ENCODE results near the gene CD180.

Gene CD180

DNA sequence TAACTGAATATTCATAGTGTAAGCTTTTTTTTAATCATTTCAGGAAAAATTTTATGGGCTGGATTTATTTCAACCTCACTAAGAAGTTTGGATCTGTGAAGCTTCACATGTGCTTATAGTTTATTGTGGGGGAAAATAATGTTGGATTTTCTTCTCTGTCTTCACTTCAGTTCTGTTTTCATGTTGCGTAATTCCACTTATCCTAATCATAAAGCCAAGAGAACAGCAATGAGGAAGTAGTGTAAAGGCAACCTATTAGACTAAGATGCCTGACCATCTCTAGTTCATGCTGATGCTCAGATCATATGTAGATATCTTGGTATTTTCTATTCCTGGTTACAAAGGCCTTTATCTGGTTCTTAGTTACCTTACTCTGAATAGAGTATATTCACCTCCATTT, 50.0 kb downstream of the CD180 start:
- no peak overlapping the region for H3K4me3 ChIP-seq (ENCODE audit: low read length in 2 of 2)
- no peak overlapping the region for H3K18ac ChIP-seq (ENCODE audit: low read length)
- DNase-seq (ENCODE audit: low spot score): no peak
- H3K9me3 ChIP-seq (replicated peaks in 1 of 2; ENCODE audit: control insufficient read depth in 2 of 2, insufficient read depth in 1 of 2, low read depth in 1 of 2, low read length in 2 of 2): peaks cover 0 to 2% of the 10 kb centered on the region in 2 donors
- no peak overlapping the region for H3K4me2 ChIP-seq (ENCODE audit: insufficient read depth, low read length, poor library complexity, severe bottlenecking)
- no peak overlapping the region for H2AK5ac ChIP-seq (ENCODE audit: low read depth, low read length)
- no peak overlapping the region for H4K8ac ChIP-seq (ENCODE audit: low read depth, low read length)
- H2AFZ ChIP-seq (ENCODE audit: low read length): no peak overlapping the region
- H3K23ac ChIP-seq (ENCODE audit: low read depth, low read length, poor library complexity): no peak overlapping the region
- no peak overlapping the region for H2BK12ac ChIP-seq (ENCODE audit: low read length)
- H3K14ac ChIP-seq (ENCODE audit: low read length): no peak overlapping the region
- H3K27me3 ChIP-seq (ENCODE audit: control insufficient read depth in 3 of 3, insufficient read depth in 3 of 3, low read depth in 1 of 3, low read length in 3 of 3): no peaks in the 10 kb centered on the region
- no peak overlapping the region for H3K27ac ChIP-seq (replicated peaks; ENCODE audit: low read length)
- no peak overlapping the region for H4K91ac ChIP-seq (ENCODE audit: low read depth, low read length, poor library complexity)
- H2BK15ac ChIP-seq (ENCODE audit: low read length): no peak overlapping the region
- no peak overlapping the region for H3K4ac ChIP-seq (ENCODE audit: low read length)
- no CpG with 5 or more reads among the region's 1 CpG for WGBS, 2 donors (ENCODE audit: extremely low coverage in 2 of 2, insufficient read length in 2 of 2, insufficient replicate concordance in 1 of 2)
- H2BK120ac ChIP-seq (ENCODE audit: low read depth, low read length): no peak overlapping the region
- peaks cover 0 to 48% of the 10 kb centered on the region in 2 donors for H3K36me3 ChIP-seq (replicated peaks in 1 of 2; ENCODE audit: control insufficient read depth in 2 of 2, insufficient read depth in 2 of 2, low read length in 2 of 2)
- H3K9ac ChIP-seq (ENCODE audit: low read depth, low read length, poor library complexity): no peak overlapping the region
- no peaks in the 10 kb centered on the region for H3K79me1 ChIP-seq (ENCODE audit: low read depth, low read length)
- H3K4me1 ChIP-seq (ENCODE audit: control insufficient read depth in 2 of 2, insufficient read depth in 1 of 2, low read depth in 1 of 2, low read length in 2 of 2): no peaks in the 10 kb centered on the region
- no peak overlapping the region for H2BK5ac ChIP-seq (ENCODE audit: low read length)

GRCh38 chr5:67144183-67144639, 52.4 kb downstream of the CD180 start:
- Histone ChIP-seq H3K4ac (ENCODE audit: low read length) (no peak overlapping the region), H4K8ac (ENCODE audit: low read depth, low read length) (no peak overlapping the region), H3K23ac (ENCODE audit: low read depth, low read length, poor library complexity) (no peak overlapping the region), H3K18ac (ENCODE audit: low read length) (no peak overlapping the region), H2BK120ac (ENCODE audit: low read depth, low read length) (no peak overlapping the region), H3K27ac (replicated peaks; ENCODE audit: low read length) (no peak overlapping the region), H3K9me3 (replicated peaks in 1 of 2; ENCODE audit: control insufficient read depth in 2 of 2, insufficient read depth in 1 of 2, low read depth in 1 of 2, low read length in 2 of 2) (no peaks in the 10 kb centered on the region), H3K4me3 (ENCODE audit: low read length in 2 of 2) (no peak overlapping the region), H3K9ac (ENCODE audit: low read depth, low read length, poor library complexity) (no peak overlapping the region), H2AK5ac (ENCODE audit: low read depth, low read length) (no peak overlapping the region), H2BK5ac (ENCODE audit: low read length) (no peak overlapping the region), H2BK15ac (ENCODE audit: low read length) (no peak overlapping the region), H3K4me2 (ENCODE audit: insufficient read depth, low read length, poor library complexity, severe bottlenecking) (no peak overlapping the region), H3K36me3 (replicated peaks in 1 of 2; ENCODE audit: control insufficient read depth in 2 of 2, insufficient read depth in 2 of 2, low read length in 2 of 2) (peaks cover 0 to 43% of the 10 kb centered on the region in 2 donors), H2AFZ (ENCODE audit: low read length) (no peak overlapping the region), H3K27me3 (ENCODE audit: control insufficient read depth in 3 of 3, insufficient read depth in 3 of 3, low read depth in 1 of 3, low read length in 3 of 3) (no peaks in the 10 kb centered on the region), H2BK12ac (ENCODE audit: low read length) (no peak overlapping the region), H3K14ac (ENCODE audit: low read length) (no peak overlapping the region), H3K79me1 (ENCODE audit: low read depth, low read length) (no peaks in the 10 kb centered on the region), H3K4me1 (ENCODE audit: control insufficient read depth in 2 of 2, insufficient read depth in 1 of 2, low read depth in 1 of 2, low read length in 2 of 2) (no peaks in the 10 kb centered on the region), H4K91ac (ENCODE audit: low read depth, low read length, poor library complexity) (no peak overlapping the region)
- DNase-seq (ENCODE audit: low spot score): no peak
- WGBS, 2 donors (ENCODE audit: extremely low coverage in 2 of 2, insufficient read length in 2 of 2, insufficient replicate concordance in 1 of 2): no CpG with 5 or more reads among the region's 2 CpGs

DNA sequence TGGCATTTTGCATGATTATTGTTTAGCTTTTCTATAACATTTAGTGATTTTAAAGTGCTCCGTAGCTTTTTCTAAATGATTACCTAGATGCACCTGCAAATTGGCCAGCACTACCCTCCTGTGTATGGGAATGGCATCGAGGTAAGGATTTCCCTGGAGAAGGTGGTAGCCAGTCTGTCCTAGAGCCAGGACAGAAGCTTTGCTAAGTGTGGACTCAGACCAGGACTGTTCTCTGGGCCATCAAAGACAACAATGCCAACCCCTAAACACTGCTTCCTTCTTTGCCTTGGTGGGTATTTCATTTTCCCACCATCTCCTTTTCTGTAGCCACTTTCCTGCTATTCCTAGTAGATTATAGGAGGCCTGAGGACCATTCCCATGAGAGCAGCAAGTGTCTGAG, 53.0 kb downstream of the CD180 start:
- H4K91ac ChIP-seq (ENCODE audit: low read depth, low read length, poor library complexity): no peak overlapping the region
- H2BK120ac ChIP-seq (ENCODE audit: low read depth, low read length): no peak overlapping the region
- H3K9ac ChIP-seq (ENCODE audit: low read depth, low read length, poor library complexity): no peak overlapping the region
- H2BK5ac ChIP-seq (ENCODE audit: low read length): no peak overlapping the region
- no peak overlapping the region for H3K23ac ChIP-seq (ENCODE audit: low read depth, low read length, poor library complexity)
- no peak overlapping the region for H2AFZ ChIP-seq (ENCODE audit: low read length)
- H2AK5ac ChIP-seq (ENCODE audit: low read depth, low read length): no peak overlapping the region
- no peak for DNase-seq (ENCODE audit: low spot score)
- H3K4me3 ChIP-seq (ENCODE audit: low read length in 2 of 2): no peak overlapping the region
- no peaks in the 10 kb centered on the region for H3K4me1 ChIP-seq (ENCODE audit: control insufficient read depth in 2 of 2, insufficient read depth in 1 of 2, low read depth in 1 of 2, low read length in 2 of 2)
- no CpG with 5 or more reads among the region's 2 CpGs for WGBS, 2 donors (ENCODE audit: extremely low coverage in 2 of 2, insufficient read length in 2 of 2, insufficient replicate concordance in 1 of 2)
- no peak overlapping the region for H2BK15ac ChIP-seq (ENCODE audit: low read length)
- peaks cover 0 to 43% of the 10 kb centered on the region in 2 donors for H3K36me3 ChIP-seq (replicated peaks in 1 of 2; ENCODE audit: control insufficient read depth in 2 of 2, insufficient read depth in 2 of 2, low read length in 2 of 2)
- H3K18ac ChIP-seq (ENCODE audit: low read length): no peak overlapping the region
- no peak overlapping the region for H3K14ac ChIP-seq (ENCODE audit: low read length)
- no peak overlapping the region for H4K8ac ChIP-seq (ENCODE audit: low read depth, low read length)
- H3K9me3 ChIP-seq (replicated peaks in 1 of 2; ENCODE audit: control insufficient read depth in 2 of 2, insufficient read depth in 1 of 2, low read depth in 1 of 2, low read length in 2 of 2): no peaks in the 10 kb centered on the region
- no peaks in the 10 kb centered on the region for H3K79me1 ChIP-seq (ENCODE audit: low read depth, low read length)
- H2BK12ac ChIP-seq (ENCODE audit: low read length): no peak overlapping the region
- no peak overlapping the region for H3K27ac ChIP-seq (replicated peaks; ENCODE audit: low read length)
- no peak overlapping the region for H3K4me2 ChIP-seq (ENCODE audit: insufficient read depth, low read length, poor library complexity, severe bottlenecking)
- H3K4ac ChIP-seq (ENCODE audit: low read length): no peak overlapping the region
- H3K27me3 ChIP-seq (ENCODE audit: control insufficient read depth in 3 of 3, insufficient read depth in 3 of 3, low read depth in 1 of 3, low read length in 3 of 3): no peaks in the 10 kb centered on the region

- Histone ChIP-seq H2BK15ac (ENCODE audit: low read length) (no peak overlapping the region), H2BK5ac (ENCODE audit: low read length) (no peak overlapping the region), H3K4me2 (ENCODE audit: insufficient read depth, low read length, poor library complexity, severe bottlenecking) (no peak overlapping the region), H3K4me1 (ENCODE audit: control insufficient read depth in 2 of 2, insufficient read depth in 1 of 2, low read depth in 1 of 2, low read length in 2 of 2) (no peaks in the 10 kb centered on the region), H3K27me3 (ENCODE audit: control insufficient read depth in 3 of 3, insufficient read depth in 3 of 3, low read depth in 1 of 3, low read length in 3 of 3) (no peaks in the 10 kb centered on the region), H3K36me3 (replicated peaks in 1 of 2; ENCODE audit: control insufficient read depth in 2 of 2, insufficient read depth in 2 of 2, low read length in 2 of 2) (peaks cover 0 to 40% of the 10 kb centered on the region in 2 donors), H3K27ac (replicated peaks; ENCODE audit: low read length) (no peak overlapping the region), H3K18ac (ENCODE audit: low read length) (no peak overlapping the region), H3K14ac (ENCODE audit: low read length) (no peak overlapping the region), H2AK5ac (ENCODE audit: low read depth, low read length) (no peak overlapping the region), H3K4ac (ENCODE audit: low read length) (no peak overlapping the region), H4K8ac (ENCODE audit: low read depth, low read length) (no peak overlapping the region), H3K9ac (ENCODE audit: low read depth, low read length, poor library complexity) (no peak overlapping the region), H3K4me3 (ENCODE audit: low read length in 2 of 2) (no peak overlapping the region), H2BK12ac (ENCODE audit: low read length) (no peak overlapping the region), H3K23ac (ENCODE audit: low read depth, low read length, poor library complexity) (no peak overlapping the region), H2AFZ (ENCODE audit: low read length) (no peak overlapping the region), H4K91ac (ENCODE audit: low read depth, low read length, poor library complexity) (no peak overlapping the region), H3K9me3 (replicated peaks in 1 of 2; ENCODE audit: control insufficient read depth in 2 of 2, insufficient read depth in 1 of 2, low read depth in 1 of 2, low read length in 2 of 2) (no peaks in the 10 kb centered on the region), H3K79me1 (ENCODE audit: low read depth, low read length) (no peaks in the 10 kb centered on the region), H2BK120ac (ENCODE audit: low read depth, low read length) (no peak overlapping the region)
- DNase-seq (ENCODE audit: low spot score): no peak
- WGBS, 2 donors (ENCODE audit: extremely low coverage in 2 of 2, insufficient read length in 2 of 2, insufficient replicate concordance in 1 of 2): no CpG with 5 or more reads among the region's 8 CpGs
These were observed 53.8 kb downstream of the CD180 start for GRCh38 chr5:67142816-67143215.
